Dedifferentiated amniotic fluid mesenchymal stem cell (primary cell): ENCODE results near the gene NAP1L2.
"Not testable (repeated sequence)": the region's sequence is repeated elsewhere in the genome, so short reads cannot be mapped to it uniquely, and the experiment has no call there.

Source experiments
- DNase-seq: peaks from one replicate; pipeline ENCODE4 v3.0.0-alpha.2; 2016; ENCODE audit errors: extremely low spot score

NAP1L2 gene

GRCh38 chrX:73214426-73215094, at the start of gene NAP1L2:
Gene NAP1L2, minus strand, starts transcription at chrX:73214851. Its CDS starts 359 bp downstream, at chrX:73214492.
- no peak for DNase-seq

GRCh38 chrX:73262991-73263390, 48.3 kb upstream of the NAP1L2 start:
- DNase-seq: no peak

- no peak for DNase-seq
These were observed 24.6 kb upstream of the NAP1L2 start for GRCh38 chrX:73239242-73239641.

DNA sequence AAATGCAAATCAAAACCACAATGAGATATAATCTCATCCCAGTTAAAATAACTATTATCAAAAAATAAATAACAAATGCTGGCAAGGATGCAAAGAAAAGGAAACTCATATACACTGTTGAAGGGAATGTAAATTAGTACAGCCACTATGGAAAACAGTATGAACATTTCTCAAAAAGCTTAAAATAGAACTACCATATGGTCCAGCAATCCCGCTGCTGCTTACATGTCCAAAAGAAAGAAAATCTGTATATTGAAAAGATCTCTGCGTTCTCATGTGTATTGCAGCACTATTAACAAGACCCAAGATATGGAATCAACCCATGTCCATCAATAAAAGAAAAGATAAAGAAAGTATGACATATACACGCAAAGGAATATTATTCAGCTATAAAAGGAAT, 3.0 kb upstream of the NAP1L2 start:
- DNase-seq: no peak

DNA sequence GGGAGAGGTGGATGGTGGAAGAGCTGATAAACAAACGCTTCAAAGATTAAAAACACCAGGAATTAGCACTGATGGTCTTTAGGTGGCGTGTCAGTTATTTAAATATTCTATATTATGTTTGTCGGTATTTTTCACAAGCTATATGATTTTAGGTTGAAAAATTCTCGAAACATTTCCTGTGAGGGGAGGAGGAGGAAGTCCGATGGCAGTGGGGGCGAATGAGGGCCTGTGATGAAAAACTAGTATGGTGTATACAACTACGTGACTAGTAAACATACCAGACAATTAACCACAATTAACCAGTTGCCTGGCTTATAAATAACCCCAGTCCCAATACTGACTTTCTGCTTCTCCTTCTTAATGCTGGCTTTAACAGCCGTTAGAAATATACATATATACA, 595 bp upstream of the NAP1L2 start:
- no peak for DNase-seq

DNA sequence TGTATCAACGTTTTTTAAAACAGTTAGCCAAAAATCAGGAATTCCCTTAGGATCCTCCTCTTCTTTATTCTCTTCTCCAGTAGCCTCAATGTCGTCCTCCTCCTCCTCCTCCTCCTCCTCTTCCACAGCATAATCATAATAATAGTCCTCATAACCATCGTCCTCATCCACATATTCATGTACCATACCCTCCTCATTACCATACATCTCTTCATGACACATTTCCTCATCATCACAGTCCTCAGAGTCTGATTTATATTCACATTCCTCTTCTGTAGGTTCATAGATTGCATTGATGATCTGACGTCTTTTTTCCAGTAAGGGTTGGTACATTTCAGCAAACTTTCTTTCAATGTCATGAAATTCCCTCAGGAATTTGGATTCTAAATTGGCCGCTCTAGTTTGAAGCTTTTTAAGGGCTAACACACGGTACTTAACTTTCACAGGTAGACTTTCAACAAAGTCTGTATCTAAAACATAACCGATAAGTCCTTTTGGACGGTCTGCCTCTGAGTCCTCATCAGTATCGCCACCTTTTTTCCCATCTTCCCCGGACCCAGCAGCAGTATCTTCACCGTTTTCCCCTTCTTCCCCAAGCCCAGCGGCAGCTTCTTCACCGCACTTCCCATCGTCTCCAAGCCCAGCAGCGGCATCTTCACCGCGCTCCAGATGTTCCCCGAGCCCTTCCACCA, 771 bp downstream of the NAP1L2 start:
- DNase-seq: no peak

GRCh38 chrX:73206366-73206765, 8.3 kb downstream of the NAP1L2 start:
- DNase-seq: no peak

DNA sequence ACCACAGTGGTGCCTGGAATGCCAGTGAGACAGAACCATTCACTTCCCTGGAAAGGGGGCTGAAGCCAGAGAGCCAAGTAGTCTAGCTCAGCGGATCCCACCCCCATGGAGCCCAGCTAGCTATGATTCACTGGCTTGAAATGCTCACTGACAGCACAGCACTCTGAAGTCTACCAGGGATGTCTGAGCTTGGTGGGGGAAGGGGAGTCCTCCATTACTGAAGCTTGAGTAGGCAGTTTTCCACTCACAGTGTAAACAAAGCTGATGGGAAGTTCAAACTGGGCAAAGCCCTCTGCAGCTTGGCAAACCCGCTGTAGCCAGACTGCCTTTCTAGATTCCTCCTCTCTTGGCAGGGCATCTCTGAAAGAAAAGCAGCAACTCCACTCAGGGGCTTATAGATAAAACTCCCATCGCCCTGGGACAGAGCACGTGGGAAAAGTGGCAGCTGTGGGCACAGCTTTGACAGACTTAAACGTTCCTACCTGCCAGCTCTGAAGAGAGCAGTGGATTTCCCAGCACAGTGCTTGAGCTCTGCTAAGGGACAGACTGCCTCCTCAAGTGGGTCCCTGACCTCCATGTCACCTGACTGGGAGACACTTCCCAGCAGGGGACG, 32.0 kb downstream of the NAP1L2 start:
- DNase-seq: no peak

DNA sequence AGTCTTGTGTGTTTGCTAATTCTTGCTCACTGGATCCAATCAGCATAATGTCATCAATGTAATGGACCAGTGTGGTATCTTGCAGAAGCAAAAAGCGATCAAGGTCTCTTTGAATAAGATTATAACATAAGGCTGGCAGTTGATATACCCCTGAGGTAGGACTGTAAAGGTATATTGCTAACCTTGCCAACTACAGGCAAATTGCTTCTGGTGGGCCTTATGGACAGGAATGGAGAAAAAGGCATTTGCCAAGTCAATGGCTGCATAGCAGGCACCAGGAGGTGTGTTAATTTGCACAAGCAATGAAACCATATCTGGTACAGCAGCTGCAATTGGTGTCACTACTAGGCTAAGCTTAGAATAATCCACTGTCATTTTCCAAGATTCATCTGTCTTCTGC, 45.7 kb downstream of the NAP1L2 start:
- DNase-seq: not testable (repeated sequence)
